ENCODE data around the gene CRISPLD2.
"Not testable (repeated sequence)": the region's sequence is repeated elsewhere in the genome, so short reads cannot be mapped to it uniquely, and the experiment has no call there.

Gene CRISPLD2

DNA sequence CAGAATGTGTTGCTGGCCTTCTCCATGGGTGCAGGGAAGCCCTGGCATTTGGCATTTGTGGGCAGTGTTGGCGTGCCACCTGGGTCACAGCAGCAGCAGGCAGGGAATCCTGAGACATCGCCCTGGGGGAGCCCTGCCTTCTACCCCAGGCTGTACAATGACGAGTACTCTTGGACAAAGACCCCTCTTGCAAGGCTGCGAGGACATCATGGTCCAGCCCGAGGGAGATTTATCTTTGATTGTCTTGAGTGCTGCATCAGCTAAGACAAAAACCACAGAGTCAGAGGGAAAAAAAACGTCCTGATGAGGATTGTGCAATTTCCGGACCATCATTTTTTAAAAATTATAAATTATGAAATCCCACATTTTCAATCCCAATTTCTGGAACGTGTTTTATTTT, 3.7 kb downstream of the CRISPLD2 start:
- no peak for DNase-seq

DNA sequence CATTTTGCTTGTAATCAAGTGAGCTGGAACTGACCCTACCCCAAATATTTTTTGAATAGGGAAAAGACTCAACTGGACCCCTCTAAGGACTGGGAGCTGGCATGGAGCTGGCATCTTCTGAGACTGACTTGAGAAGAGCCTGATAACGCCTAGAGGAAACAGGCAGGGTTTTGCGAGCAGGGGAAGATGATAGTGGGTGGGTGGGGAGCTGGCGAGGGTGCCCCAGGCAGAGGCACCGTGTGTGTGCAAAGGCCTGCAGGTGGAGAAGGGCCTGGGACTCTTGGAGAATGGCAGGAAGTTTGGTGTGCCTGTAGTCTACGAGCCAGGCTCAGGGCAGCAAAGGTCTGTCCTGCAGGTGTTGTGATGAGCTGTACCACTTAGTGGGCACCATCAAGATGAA, 4.1 kb downstream of the CRISPLD2 start:
- DNase-seq = no peak

DNA sequence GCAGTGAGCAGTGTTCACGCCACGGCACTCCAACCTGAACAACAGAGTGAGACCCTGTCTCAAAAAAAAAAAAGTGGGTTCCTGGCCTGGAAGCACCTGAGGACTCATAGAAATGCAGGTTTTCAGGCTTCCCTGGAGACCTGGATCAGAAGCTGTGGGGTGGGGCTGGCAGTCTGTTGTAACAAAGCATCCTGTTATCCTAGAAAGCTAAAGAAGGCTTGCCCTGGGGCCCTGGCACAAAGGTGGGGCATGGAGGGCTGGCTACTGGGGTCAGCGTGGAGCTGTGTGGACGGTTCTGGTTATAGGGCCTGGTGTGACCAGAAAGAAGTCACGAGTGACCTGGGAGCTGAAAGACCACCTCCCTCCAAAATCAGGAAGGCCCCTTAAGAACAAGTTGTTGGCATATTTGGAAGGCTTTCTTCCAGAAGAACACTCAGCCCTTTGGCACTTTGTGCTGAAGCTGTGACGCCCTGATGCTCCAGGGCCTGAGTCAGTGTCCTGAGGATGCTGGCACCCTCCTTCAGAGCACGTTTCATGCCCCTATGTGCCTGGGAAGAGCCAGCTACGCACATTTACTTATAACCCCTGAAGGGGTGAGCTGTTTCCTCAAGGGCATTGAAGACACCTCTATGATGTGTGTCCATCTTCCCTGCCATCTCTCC, 6.2 kb downstream of the CRISPLD2 start:
- DNase-seq = no peak

DNA sequence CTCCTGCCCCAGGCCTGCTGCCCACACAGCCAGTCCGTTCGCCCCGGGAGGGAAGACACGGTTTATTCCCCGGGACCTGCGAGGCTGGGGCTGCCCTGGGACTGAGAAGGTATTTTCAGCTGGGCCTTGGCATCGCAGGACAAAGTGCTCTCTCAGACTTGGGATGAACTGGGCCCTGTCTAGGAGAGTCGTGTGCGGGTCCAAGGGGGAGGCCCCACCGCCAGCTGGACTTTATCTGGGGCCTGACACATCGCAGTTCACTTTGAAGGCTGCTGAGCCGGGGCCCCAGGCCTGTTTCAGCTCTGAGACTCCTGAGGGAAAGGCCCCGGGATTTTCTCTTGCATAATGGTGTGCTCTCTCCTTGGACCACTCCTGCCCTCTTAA, 6.8 kb downstream of the CRISPLD2 start:
- no peak for DNase-seq

DNA sequence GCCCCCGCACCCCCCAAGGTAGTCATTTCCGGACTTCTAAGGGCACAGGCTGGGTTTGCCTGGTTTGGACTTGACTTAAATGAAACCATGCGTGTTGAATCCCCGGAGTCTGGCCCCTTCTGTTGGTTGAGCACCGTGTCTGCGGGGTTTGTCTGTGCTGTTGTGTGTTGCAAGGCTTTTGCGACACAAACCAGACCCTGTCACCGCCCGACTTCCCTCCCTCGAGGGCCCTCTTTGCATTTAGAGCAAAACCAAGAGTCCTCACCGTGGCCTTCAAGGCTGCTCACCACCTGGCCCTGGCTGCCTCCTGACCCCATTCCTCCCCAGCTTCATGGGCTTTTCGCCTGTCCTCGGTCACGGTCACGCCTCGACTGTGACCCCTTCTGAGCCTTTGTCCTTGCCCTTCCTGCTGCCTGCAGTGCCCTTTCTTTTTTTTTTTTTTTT, 7.4 kb downstream of the CRISPLD2 start:
- DNase-seq = no peak

DNA sequence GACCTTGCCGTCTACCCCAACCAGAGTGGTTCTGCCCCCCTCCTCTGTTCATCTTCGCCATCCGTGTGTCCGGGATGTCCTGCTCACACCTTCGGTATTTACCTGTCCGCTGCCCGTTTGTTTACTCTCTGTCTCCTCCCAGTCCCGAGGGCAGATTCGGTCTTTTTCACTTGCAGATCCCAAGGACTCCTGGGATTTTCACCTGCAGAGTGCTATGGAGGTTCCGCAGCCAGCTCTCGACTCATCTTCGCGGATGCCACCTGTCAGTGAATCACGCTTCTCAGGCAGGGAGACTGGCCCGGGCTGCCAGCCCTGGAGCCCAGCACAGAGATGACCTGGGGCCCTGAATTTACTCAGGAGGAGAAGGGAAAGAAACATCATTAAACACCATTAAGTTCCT, 8.1 kb downstream of the CRISPLD2 start:
- DNase-seq = no peak

DNA sequence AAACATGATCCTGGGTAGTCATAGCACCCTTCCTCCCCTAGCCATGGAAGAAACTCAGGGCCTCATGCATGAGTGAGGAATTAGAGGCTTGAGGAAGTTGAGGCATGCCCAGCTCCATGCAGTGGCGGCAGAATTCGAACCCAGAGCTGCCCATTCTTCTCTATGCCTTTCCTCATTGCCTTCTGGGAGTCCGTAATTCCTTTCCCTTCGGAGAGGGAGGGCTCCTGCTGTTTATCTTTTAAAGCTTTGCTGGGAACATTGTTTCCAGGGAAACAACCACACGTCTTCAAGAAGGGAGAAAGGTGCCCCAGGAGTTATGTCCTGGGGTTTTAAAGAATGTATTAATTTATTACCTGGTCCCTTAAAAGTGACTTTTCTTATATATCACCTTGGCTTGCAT, 8.5 kb downstream of the CRISPLD2 start:
- no peak for DNase-seq

DNA sequence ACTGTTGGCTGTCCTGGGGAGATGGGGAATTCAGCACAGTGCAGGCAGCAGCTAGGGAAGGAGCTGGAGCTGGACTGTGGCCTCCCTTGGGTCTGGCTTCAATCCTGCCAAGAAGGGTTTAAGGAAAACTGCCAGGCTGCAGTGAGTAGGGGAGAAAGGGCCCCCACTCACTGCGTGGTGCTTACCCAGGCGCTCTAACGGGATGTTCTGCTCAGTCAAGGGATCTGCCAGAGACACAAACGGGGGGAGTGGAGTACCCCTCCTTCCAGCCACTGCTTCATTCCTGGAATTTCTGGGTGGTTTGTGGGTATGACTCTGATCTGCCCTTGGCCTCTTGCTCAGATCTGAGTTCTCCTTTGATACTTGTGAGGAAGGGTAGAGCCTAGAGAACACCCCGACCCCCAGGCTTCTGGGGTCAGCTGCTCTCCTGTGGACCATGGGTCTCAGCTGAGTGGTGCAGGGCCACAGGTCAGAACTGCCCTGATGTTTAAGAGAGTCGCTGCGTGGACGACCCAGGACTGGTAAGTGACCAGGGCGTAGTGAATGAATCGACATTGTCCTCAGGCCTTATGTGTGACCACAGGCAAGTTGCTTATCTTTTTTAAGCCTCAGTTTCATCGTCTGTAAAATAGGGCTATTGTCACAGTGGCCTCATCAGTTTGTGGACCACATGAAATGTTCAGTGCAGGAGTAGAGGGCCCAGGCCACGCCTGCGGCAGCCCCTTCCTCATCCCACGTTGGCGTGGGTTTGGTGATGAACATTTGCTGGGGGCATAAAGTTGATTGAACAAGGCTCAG, 9.6 kb downstream of the CRISPLD2 start:
- DNase-seq = no peak

DNA sequence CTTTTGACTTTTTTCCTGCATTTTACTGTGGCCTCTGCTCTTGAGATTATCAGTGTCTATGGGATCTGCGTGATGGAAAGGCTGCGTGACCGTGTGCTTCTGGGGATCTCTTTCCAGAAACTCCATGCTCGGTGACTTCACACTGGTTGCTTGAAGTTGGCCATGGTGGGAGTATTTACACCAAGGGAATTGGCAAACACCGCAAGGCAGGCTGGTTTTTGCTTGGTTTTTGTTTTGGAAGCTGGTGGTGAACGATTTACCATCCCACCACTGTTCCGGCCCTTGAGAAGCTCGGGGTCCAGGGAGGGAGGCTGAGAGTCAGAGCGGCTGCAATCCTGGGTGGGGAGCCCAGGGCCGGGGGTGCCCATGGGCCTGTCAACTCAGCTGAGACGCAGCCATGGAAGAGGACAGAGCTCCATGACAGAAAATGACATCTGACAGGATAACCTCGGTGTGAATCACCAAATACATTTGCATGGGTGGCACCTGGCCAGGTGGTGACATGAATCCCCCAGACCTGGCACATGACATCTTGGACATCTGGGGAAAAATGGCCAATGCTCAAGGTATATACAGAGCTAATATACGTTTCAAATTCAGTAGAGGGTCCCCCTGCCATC, 11.1 kb downstream of the CRISPLD2 start:
- DNase-seq = no peak

DNA sequence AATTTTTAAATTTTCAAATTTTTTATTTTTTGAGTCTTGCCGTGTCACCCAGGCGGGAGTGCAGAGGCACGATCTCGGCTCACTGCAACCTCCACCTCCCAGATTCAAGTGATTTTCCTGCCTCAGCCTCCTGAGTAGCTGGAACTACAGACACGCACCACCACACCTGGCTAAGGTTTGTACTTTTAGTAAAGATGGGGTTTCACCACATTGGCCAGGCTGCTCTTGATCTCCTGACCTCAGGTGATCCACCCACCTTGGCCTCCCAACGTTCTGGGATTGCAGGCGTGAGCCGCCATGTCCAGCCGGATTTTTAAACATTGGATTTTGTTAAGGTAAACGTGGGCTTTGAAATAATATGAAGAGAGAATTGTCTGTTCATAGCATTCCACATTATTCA, 11.9 kb downstream of the CRISPLD2 start:
- not testable (repeated sequence) for DNase-seq

DNA sequence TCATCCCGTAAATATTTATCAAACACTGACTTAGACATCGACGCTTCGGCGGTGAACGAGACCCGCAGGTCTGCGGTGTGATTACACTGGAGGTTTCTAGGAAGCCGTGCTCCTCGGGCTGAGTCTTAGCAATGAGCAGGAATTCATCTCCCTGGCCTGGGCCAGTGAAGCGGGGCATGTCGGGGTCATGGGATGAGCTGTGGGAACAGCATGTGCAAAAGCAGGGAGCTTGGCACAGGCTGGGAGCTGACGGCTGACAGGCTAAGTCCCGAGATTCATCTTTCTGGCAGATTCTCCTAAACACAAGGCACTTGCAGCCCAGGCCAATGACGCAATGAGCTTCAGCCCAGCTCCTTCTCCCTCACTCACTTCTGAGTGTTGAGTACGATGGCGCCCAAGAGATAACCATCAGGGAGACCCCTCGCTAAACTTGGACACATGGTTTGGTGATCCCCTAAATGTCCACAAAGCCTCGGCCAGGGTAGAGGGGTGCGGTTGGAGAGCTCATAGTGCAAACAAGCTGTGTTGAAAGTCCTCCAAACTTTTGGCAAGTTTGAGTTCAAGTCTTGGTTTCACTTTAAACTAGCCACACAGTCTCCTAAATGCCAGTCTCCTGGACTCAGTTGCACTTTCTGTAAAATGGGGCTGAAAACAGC, 12.8 kb downstream of the CRISPLD2 start:
- DNase-seq = no peak

DNA sequence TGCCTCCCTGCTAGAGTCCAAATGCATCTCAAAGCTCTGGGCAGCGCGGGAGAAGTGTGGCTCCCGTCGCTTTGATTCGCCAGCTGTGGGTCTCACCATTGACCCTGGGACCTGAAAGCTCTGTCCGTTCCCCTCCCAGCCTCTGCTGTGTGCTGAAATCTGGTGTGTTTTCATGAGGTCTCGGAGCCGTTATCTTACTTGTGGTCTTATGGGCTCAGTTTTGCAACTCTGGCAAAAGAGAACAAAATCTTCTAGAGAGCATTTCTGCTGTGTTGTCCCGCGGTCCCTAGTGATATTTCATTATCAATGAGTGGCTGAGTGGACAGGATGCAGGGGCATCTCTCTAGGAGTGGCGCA, 13.3 kb downstream of the CRISPLD2 start:
- DNase-seq = no peak

DNA sequence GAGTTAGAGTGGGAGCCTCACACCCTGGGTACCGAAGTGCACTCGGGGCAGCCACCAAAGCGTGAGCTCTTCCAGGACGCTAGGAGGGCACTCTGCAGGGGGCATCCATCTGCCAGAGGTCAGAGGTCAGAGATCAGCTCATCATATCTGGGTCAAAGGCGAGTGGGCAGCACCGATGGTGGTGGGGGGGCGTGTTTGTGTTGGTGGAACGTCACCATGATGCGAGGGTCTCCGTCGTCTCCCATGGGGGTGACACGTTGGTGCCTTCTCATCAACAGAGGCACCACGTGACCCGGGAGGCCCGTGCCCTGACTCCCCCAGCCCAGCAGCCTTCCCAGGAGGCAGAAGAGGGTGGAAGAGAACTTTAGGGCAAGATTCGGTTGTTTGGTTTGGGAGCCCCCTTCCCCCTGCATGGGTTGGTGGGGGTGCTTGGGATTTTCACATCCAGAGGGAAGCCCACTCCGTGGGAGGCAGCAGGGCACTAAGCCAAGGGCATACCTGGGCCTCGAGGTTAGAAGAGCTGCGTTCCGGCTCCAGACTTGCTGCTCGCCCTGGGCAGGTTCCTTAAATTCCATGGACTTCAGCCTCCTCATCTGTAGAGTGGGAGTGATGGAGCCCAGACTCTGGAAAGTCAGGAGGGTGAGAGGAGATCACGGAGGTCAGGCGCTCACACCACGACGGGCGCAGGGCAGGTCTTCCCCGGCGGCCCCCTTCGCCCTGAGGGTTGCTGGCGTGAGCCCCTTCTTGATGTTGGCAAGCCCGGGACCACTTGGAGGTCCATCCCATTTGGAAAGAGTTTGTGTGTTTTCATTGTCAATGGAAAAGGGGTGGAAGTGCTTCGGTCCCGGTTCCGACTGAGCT, 14.0 kb downstream of the CRISPLD2 start:
- no peak for DNase-seq

DNA sequence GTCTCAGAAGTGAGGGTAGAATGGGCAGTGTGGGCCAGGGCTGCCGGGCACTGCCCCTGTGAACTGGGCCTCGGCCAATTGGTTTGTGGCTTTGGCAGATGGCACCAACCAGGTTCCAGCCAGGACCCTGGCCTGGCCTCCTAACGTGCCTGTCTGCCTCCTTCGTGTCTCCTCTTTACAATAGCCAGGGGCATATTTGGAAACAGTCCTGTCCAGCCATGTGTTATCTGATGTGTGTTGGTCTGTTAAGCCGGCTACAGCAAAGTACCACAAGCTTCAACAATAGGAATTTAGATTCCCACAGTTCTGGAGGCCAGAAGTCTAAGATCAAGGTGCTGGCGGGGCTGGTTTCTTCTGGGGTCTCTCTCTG, 14.6 kb downstream of the CRISPLD2 start:
- no peak for DNase-seq

DNA sequence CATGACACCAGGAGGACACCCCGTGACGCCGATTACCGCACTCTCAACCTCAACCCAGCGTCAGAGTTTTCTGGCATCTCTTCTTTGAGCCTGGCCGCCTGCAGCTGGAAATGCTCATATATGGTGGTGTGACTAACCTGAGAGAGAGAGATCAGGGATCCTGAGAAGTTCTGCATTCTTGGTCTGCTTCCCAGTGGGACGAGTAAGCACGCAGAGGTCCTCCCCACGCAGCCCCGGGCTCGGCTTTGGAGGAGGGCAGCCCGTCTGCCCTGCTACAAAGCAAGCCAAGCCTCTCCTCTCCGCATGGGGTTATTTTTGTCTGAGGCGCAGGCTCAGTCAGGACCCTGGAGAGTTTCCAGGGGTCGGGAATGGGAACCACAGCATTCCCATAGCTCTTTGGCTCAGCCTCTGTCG, 16.5 kb downstream of the CRISPLD2 start:
- no peak for DNase-seq

DNA sequence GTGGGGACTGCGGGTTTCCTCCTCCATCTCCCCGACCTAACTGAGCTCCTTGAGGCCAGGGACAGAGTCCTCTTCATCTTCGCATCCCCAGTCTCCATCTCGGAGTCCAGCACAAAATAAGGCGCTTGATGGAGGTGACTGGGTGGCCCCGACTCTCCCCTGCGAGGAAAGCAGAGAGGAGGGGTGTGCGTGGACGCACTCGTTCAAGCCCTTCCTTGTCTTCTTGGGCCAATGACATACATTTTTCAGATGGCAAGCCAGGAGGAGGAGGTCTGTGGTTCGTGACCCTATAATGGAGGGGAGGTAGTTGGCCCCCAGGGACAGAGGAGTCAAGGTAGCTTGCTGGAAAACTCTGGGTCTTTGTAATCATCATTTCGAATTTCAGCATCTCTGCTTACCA, 17.2 kb downstream of the CRISPLD2 start:
- no peak for DNase-seq

DNA sequence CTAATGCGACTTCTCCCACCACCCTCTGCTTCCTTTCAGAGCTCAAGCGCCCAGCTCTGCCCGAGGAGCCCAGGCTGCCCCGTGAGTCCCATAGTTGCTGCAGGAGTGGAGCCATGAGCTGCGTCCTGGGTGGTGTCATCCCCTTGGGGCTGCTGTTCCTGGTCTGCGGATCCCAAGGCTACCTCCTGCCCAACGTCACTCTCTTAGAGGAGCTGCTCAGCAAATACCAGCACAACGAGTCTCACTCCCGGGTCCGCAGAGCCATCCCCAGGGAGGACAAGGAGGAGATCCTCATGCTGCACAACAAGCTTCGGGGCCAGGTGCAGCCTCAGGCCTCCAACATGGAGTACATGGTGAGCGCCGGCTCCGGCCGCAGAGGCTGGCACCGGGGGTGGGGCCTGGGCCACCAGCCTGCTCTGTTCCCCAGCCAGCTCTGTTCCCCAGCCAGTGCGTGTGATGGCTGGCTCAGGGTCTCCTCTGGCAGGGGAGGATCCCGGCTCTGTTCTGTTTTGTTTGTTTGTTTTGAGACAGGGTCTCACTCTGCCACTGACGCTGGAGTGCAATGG, 18.7 kb downstream of the CRISPLD2 start:
- no peak for DNase-seq

DNA sequence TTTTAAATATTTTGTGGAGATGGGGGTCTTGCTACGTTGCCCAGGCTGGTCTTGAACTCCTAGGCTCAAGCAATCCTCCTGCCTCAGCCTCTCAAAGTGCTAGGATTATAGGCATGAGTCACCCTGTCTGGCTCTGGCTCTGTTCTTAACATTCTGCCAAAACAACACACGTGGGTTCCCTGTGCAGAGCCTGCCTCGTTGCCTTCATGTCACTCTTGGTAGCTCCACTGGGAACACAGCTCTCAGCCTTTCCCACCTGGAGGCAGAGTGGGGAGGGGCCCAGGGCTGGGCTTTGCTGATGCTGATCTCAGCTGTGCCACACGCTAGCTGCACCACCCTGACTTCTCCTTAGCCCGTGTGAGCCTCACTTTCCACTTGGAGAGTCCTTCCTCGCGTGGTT, 19.3 kb downstream of the CRISPLD2 start:
- DNase-seq = no peak

DNA sequence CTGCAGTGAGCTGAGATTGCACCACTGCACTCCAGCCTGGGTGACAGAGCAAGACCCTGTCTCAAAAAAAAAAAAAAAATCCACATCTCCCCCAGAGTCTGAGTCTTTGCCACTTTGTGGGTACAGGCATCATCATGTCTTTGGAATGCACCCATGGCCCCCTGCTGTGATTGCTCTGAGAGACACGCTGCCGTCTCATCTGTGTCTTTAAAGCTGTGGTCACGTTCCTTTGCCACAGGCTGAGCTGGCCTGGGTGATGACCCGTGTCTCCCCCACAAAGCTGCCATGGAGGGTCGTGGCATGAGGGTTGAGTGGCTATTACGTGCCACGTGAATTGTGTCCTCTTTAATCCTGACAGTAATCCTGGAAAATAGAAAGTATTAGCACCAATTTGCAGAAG, 20.2 kb downstream of the CRISPLD2 start:
- no peak for DNase-seq

DNA sequence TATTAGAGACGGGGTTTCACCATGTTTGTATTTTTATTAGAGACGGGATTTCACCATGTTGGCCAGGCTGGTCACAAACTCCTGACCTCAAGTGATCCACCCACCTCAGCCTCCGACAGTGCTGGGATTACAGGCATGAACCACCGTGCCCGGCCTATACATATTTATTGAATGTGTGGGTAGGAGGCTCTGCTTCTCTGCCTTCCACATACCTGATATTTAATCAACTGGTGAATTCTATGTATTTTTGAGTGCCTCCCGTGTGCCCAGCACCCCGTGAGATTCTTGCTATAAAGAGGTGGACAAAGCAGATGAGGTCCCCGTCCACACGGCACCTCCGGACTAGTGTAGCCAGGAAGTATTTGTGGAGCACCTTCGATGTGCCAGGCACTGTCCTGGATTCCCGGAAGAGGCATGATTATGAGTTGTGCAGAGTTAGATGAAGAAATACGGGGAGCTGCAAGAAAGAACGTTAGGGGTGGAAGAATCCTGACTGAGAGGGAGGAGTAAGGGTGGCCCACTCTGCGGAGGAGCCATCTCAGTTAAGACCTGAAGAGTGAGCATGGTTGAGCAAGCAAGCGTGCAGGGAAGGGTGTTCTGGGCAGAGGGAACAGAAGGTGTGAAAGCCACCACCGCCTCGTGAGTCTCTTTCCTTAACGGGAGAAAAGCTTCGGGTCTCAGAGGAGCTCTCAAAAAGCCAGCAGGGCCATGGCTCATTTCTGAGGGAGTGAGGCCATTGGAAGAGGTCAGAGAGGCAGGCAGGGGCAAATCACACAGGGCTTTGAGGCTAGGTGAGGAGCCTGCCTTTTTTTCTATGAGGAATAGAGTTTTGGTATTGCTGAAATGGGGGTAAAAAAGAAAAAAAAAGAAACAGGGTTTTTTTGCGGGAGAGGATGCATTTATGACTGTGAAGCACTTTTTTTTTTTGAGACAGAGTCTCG, 21.2 kb downstream of the CRISPLD2 start:
- DNase-seq = no peak

DNA sequence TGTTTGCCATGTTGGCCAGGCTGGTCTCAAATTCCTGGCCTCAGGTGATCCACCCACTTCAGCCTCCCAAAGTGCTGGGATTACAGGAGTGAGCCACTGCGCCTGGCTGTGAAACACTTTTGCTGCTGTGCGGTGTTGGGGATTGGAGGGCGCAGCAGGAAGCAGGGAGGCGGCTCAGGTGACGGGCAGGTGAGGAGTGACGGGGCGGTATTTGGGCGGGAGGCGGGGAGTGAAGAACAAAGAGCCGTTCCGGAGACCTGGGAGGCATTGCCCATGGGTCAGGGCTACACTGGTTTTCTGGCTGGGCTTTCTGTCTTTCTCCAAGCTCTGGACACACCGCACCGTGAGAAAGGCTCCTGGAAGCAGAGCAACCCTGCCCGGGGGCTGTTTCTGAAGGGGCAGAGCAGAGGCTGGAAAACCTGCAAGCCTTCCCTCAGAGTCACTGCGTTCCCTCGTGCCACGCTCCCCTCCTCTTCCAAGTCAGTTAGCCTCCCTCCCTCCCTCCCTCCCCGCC, 22.1 kb downstream of the CRISPLD2 start:
- DNase-seq = peak; percentile 93

Data from NCI-H510A (cell line).